GM10248 (cell line): ENCODE results near the gene STX8.

Source experiments
- CTCF ChIA-PET: fragments of 300-600 bp; sonication (Branson Sonifier 250); formaldehyde crosslinking; extraction: SDS; loops from one replicate; lab custom pipeline; 2021; ENCODE audit warnings: antibody characterized with exemption; lab: Yijun Ruan, JAX
- POLR2A ChIA-PET: fragments of 350-650 bp; sonication (Branson Sonifier 250); formaldehyde crosslinking; extraction: SDS; loops from one replicate; lab custom pipeline; 2020; ENCODE audit warnings: antibody characterized with exemption; lab: Yijun Ruan, JAX
- DNase-seq: peaks from one replicate; pipeline ENCODE4 v3.0.0; 2012; ENCODE audit errors: extremely low spot score
- CTCF ChIP-seq: IDR thresholded peaks from 2 replicates; pipeline ENCODE4 v1.5.1; 2012; ENCODE audit warnings: mild to moderate bottlenecking, low read depth; ENCODE audit errors: extremely low read depth, missing control alignments, control extremely low read depth

STX8 gene

GRCh38 chr17:9203771-9204425 is 371.7 kb downstream of the STX8 start:
- no peak for TF ChIP-seq CTCF
- ChIA-PET POLR2A (no interaction called here), CTCF (interaction anchor here (1.4 kb wide), 1 partner anchor 9 kb away, joined by 4 read pairs; no protein-coding TSS in a partner anchor)
- no peak for DNase-seq

GRCh38 chr17:9202532-9202931 is 373.1 kb downstream of the STX8 start:
- ChIA-PET POLR2A (no interaction called here), CTCF (no interaction called here)
- no peak for TF ChIP-seq CTCF
- no peak for DNase-seq

GRCh38 chr17:9200699-9201359 is 374.8 kb downstream of the STX8 start:
- TF ChIP-seq CTCF: no peak
- POLR2A ChIA-PET: interaction anchor here (0.5 to 0.6 kb wide), 2 partner anchors 354 to 848 kb away, joined by 4 to 6 read pairs; no protein-coding TSS in a partner anchor
- DNase-seq: peak; percentile 66
- CTCF ChIA-PET: interaction anchor here (1.0 to 1.8 kb wide), 5 partner anchors 8 to 30 kb away, joined by 3 to 6 read pairs (median 4); no protein-coding TSS in a partner anchor
